GM12878 (cell line): Measurements from ENCODE around the gene PXDC1. TPM values are rescaled to one million over a fixed set of nuclear protein-coding genes. Genes with fewer than 3 reads are reported as not detected.

Source experiments
- ATAC-seq: fragments of 200-7000 bp; cut with Tn5 transposase; 3 replicates; pipeline ENCODE4 v1.9.1; 2020; ENCODE audit warnings: mild to moderate bottlenecking, moderate library complexity
- BruUV-seq: library from RNA; stranded (reverse); fragments of 400-500 nt; replicated peaks from 2 replicates; lab custom pipeline; 2021; lab: Mats Ljungman, UMichigan
- CTCF ChIA-PET: fragments of 300-600 bp; sonication (Branson Sonifier 250); formaldehyde crosslinking; extraction: SDS; loops from one replicate; lab custom pipeline; 2021; ENCODE audit warnings: inconsistent platforms; lab: Yijun Ruan, JAX
- POLR2A ChIA-PET: fragments of 350-600 bp; formaldehyde crosslinking; extraction: SDS; loops from one replicate; lab custom pipeline; 2021; ENCODE audit warnings: inconsistent platforms; lab: Charles Lee
- RAD21 ChIA-PET: fragments of 300-600 bp; sonication (Branson Sonifier 250); formaldehyde crosslinking; loops from one replicate; lab custom pipeline; 2023; ENCODE audit warnings: antibody characterized with exemption; ENCODE audit not compliant: unreplicated experiment; lab: Charles Lee
- SMC1A ChIA-PET: fragments of 300-600 bp; sonication (Branson Sonifier 250); formaldehyde crosslinking; loops from one replicate; lab custom pipeline; 2023; ENCODE audit not compliant: unreplicated experiment, uncharacterized antibody; lab: Charles Lee
- DNase-seq: peaks from one replicate; pipeline ENCODE4 v3.0.0-alpha.2; 2011; ENCODE audit warnings: low read depth, low spot score
- FAIRE-seq: peaks from 3 replicates; lab custom pipeline; 2011; peaks lifted over from hg19 to GRCh38; lab: Jason Lieb, UNC
- H2AFZ ChIP-seq: 2 replicates; pipeline ENCODE4 v1.6.0; 2011; ENCODE audit warnings: low read depth, low read length, control low read depth; ENCODE audit not compliant: control insufficient read depth
- H3K27ac ChIP-seq: 2 replicates; pipeline ENCODE4 v1.5.1; 2011; ENCODE audit warnings: control low read depth; ENCODE audit not compliant: control insufficient read depth, insufficient read depth
- H3K27me3 ChIP-seq, 2 experiments: replicated peaks in 1 of 2; 2 replicates each; pipeline versions ENCODE4 v1.6.0 to v1.6.1; 2011; ENCODE audit warnings: low read length in 1 of 2; ENCODE audit not compliant: control insufficient read depth in 2 of 2, insufficient read depth in 2 of 2
- H3K36me3 ChIP-seq, 2 experiments: 2 replicates each; pipeline ENCODE4 v1.5.1; 2011; ENCODE audit warnings: low read length in 1 of 2; ENCODE audit not compliant: control insufficient read depth in 2 of 2, insufficient read depth in 2 of 2
- H3K4me1 ChIP-seq: 2 replicates; pipeline ENCODE4 v1.6.1; 2011; ENCODE audit warnings: mild to moderate bottlenecking, low read length, moderate library complexity, mixed read lengths; ENCODE audit not compliant: control insufficient read depth, insufficient read depth
- H3K4me2 ChIP-seq: 2 replicates; pipeline ENCODE4 v1.6.0; 2011; ENCODE audit warnings: control low read depth; ENCODE audit not compliant: control insufficient read depth, insufficient read depth
- H3K4me3 ChIP-seq: fragments of 200-600 bp; sonication (generic); 2 replicates; pipeline ENCODE4 v1.5.1; 2016
- H3K79me2 ChIP-seq: 2 replicates; pipeline ENCODE4 v1.6.0; 2011; ENCODE audit warnings: low read length; ENCODE audit not compliant: control insufficient read depth, insufficient read depth
- H3K9ac ChIP-seq: 2 replicates; pipeline ENCODE4 v1.8.0; 2011; ENCODE audit warnings: low read length, control low read depth, mixed read lengths; ENCODE audit not compliant: control insufficient read depth, insufficient read depth
- H3K9me3 ChIP-seq: replicated peaks from 3 replicates; pipeline ENCODE4 v1.5.1; 2011; ENCODE audit warnings: mild to moderate bottlenecking, low read length; ENCODE audit not compliant: control insufficient read depth, insufficient read depth
- H4K20me1 ChIP-seq: 2 replicates; pipeline ENCODE4 v1.6.0; 2011; ENCODE audit not compliant: control insufficient read depth, insufficient read depth
- ASH2L ChIP-seq: fragments of 300-600, 200-600 bp; sonication (generic); IDR thresholded peaks from 2 replicates; pipeline ENCODE4 v1.6.1; 2017; ENCODE audit warnings: low read depth, mild to moderate bottlenecking, borderline replicate concordance
- ATF7 ChIP-seq: fragments of 450-650 bp; IDR thresholded peaks from 2 replicates; pipeline ENCODE4 v1.6.1; 2016; ENCODE audit warnings: low read depth, mild to moderate bottlenecking
- BACH1 ChIP-seq: fragments of 450-650 bp; IDR thresholded peaks from 2 replicates; pipeline ENCODE4 v1.6.1; 2017; ENCODE audit warnings: mild to moderate bottlenecking, borderline replicate concordance
- EP300 ChIP-seq, 2 experiments: fragments of 150-350 bp in 1 of 2; IDR thresholded peaks; 2 replicates each; pipeline ENCODE4 v1.6.1; 2011 to 2012; ENCODE audit warnings: low read depth in 2 of 2, low read length in 2 of 2, borderline replicate concordance in 1 of 2, improper control_type of control experiment in 1 of 2, inconsistent platforms in 1 of 2; ENCODE audit not compliant: control insufficient read depth in 1 of 2
- GABPA ChIP-seq: IDR thresholded peaks from 2 replicates; pipeline ENCODE4 v1.6.1; 2014; ENCODE audit warnings: antibody characterized with exemption, low read depth, mild to moderate bottlenecking, inconsistent platforms
- HCFC1 ChIP-seq: fragments of 150-350 bp; IDR thresholded peaks from 2 replicates; pipeline ENCODE4 v1.6.1; 2014; ENCODE audit warnings: low read length
- NFXL1 ChIP-seq: fragments of 450-650 bp; IDR thresholded peaks from 2 replicates; pipeline ENCODE4 v1.6.1; 2017; ENCODE audit warnings: antibody characterized with exemption, mild to moderate bottlenecking, borderline replicate concordance
- SIN3A ChIP-seq: IDR thresholded peaks from 2 replicates; pipeline ENCODE4 v1.6.1; 2012; ENCODE audit warnings: low read depth, low read length, improper control_type of control experiment
- SIX5 ChIP-seq: IDR thresholded peaks from 2 replicates; pipeline ENCODE4 v1.6.1; 2011; ENCODE audit warnings: mild to moderate bottlenecking, low read depth, low read length, moderate library complexity; ENCODE audit not compliant: severe bottlenecking
- SUZ12 ChIP-seq: fragments of 200-600 bp; sonication (generic); IDR thresholded peaks from one replicate; pipeline ENCODE4 v1.6.1; 2018; ENCODE audit warnings: antibody characterized with exemption, mild to moderate bottlenecking; ENCODE audit not compliant: unreplicated experiment
- WGBS: methylation state at CpG from one replicate; pipeline ENCODE4 v1.1.6; 2016; ENCODE audit warnings: low lambda C conversion rate; ENCODE audit not compliant: insufficient replicate concordance, insufficient coverage; ENCODE audit errors: missing lambda C conversion rate; 5-methylcytosine and 5-hydroxymethylcytosine counted together
- in situ Hi-C: fragments of 300-500 bp; cut with MboI; formaldehyde crosslinking; loops from 9 replicates; pipeline ENCODE4 v1.14.3; 2018; ENCODE audit warnings: mixed read lengths
- intact Hi-C: fragments of 100-400 bp; cut with micrococcal nuclease; formaldehyde crosslinking; loops from one replicate; pipeline ENCODE4 v1.14.2; 2022; ENCODE audit not compliant: unreplicated experiment
- polyA plus RNA-seq, 11 experiments: library from polyadenylated mRNA; depleted of rRNA in 4 of 11; unstranded in 6 of 11; stranded (reverse) in 5 of 11; fragments of >200 nt; fragmentation: Nextera tagmentation in 4 of 11; fragmentation: Illumina TruSeq in 1 of 11; extraction: Ambion mirVana in 4 of 11; extraction: Trizol in 1 of 11; gene quantifications; 1 replicate in 1 of 11; 2 replicates in 10 of 11; pipeline versions ENCODE4 v1.2.1 to v1.2.3, GENCODE V29; 2011 to 2016; ENCODE audit warnings: inconsistent platforms in 2 of 11, missing spikeins in 2 of 11, low read depth in 1 of 11
- total RNA-seq, 4 experiments: library from RNA; depleted of rRNA in 3 of 4; stranded (reverse); fragments of >200 nt in 3 of 4; fragmentation: Illumina TruSeq in 1 of 4; extraction: Trizol in 1 of 4; gene quantifications; 2 replicates each; pipeline versions ENCODE4 v1.2.1 to v1.2.3, GENCODE V29; 2013 to 2021
- TF ChIP-seq, protein P1 (sequence below): fragments of 450-650 bp; IDR thresholded peaks from 2 replicates; pipeline ENCODE4 v1.6.1; 2016; ENCODE audit warnings: mild to moderate bottlenecking
- TF ChIP-seq, protein P2 (sequence below): IDR thresholded peaks from 2 replicates; pipeline ENCODE4 v1.6.1; 2012; ENCODE audit warnings: improper control_type of control experiment, low read depth, low read length; ENCODE audit not compliant: insufficient replicate concordance

Gene PXDC1
- total and polyA plus RNA-seq, 10 of the 15 experiments (the other 5 are each of a cell fraction or from before 2014, with no cell fraction given) = 0.03 to 0.72 (median 0.32) TPM; not detected in 2

DNA sequence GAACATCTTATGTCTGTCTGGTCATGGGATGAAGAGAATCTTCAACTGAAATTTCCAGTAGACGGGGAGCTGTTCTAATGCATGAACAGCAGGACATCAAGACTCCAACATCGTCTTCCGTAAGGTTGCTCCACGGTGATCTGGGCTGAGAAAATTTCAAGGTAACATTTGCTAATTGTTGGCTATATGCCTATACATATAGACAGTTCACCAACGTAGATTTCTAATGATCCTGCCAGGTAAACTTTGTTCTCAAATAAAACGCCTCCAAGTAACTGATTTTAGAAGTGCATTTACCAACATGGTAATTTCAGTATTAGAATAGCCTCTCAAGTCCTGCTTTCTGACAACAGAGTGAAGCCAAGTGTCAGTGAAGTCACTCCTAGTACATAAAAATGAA lies 11.3 kb upstream of the PXDC1 start:
- POLR2A ChIA-PET = no interaction called here
- CTCF ChIA-PET = no interaction called here
- WGBS = 47% methylated on average over 6 of the region's 6 CpGs
- RAD21 ChIA-PET = no interaction called here
- SMC1A ChIA-PET = no interaction called here
- no peak overlapping the region for H3K4me3 ChIP-seq
- no peaks in the 10 kb centered on the region for H3K36me3 ChIP-seq
- intact Hi-C loops = no loop called here
- H3K27ac ChIP-seq = no peak overlapping the region
- DNase-seq (no peak), ATAC-seq (no peak), FAIRE-seq (no peak)
- no peak overlapping the region for H3K4me2 ChIP-seq
- no peak overlapping the region for H3K9ac ChIP-seq
- in situ Hi-C loops = no loop called here
- H3K4me1 ChIP-seq = no peaks in the 10 kb centered on the region
- H2AFZ ChIP-seq = no peak overlapping the region
- no peaks in the 10 kb centered on the region for H3K9me3 ChIP-seq
- no peaks in the 10 kb centered on the region for H4K20me1 ChIP-seq
- no peaks in the 10 kb centered on the region for H3K79me2 ChIP-seq
- H3K27me3 ChIP-seq = no peaks in the 10 kb centered on the region; a peak in 1 of 4 replicates
- TF ChIP-seq ATF7 (no peak), NFXL1 (no peak), EP300 (IDR thresholded peaks at IDR 0.05; ENCODE audit: borderline replicate concordance in 1 of 2, control insufficient read depth in 1 of 2, low read depth in 2 of 2, low read length in 2 of 2) (no peak), GABPA (no peak)
- TF ChIP-seq, all 136 proteins: peak for 0
- no TSS peak for BruUV-seq

DNA sequence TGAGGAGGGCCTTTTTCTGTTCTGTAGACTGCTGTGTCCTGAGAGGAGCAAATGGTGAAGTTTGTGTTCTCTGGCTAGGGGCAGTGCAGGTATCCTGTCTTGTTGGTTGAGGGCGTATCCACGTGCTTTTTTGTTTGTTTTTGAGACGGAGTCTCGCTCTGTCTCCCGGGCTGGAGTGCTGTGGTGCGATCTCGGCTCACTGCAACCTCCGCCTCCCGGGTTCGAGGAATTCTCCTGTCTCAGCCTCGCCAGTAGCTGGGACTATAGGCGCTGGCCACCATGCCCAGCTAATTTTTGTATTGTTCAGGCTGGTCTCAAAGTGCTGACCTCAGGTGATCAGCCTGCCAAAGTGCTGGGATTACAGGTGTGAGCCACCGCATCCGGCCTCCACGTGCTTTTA lies 10.8 kb upstream of the PXDC1 start:
- RAD21 ChIA-PET = no interaction called here
- 66% methylated on average over 15 of the region's 15 CpGs for WGBS
- SMC1A ChIA-PET = no interaction called here
- in situ Hi-C loops (no loop called here), intact Hi-C loops (no loop called here)
- Histone ChIP-seq H3K4me3 (no peak overlapping the region), H3K4me2 (no peak overlapping the region), H4K20me1 (no peaks in the 10 kb centered on the region), H3K4me1 (no peaks in the 10 kb centered on the region), H3K9me3 (no peaks in the 10 kb centered on the region), H3K79me2 (no peaks in the 10 kb centered on the region), H2AFZ (no peak overlapping the region), H3K36me3 (no peaks in the 10 kb centered on the region), H3K9ac (no peak overlapping the region), H3K27ac (no peak overlapping the region), H3K27me3 (no peaks in the 10 kb centered on the region; a peak in 1 of 4 replicates)
- CTCF ChIA-PET = no interaction called here
- FAIRE-seq = no peak
- no TSS peak for BruUV-seq
- DNase-seq = no peak
- POLR2A ChIA-PET = no interaction called here
- ATAC-seq = no peak
- no peak for TF ChIP-seq SUZ12
- TF ChIP-seq, protein P1, sequence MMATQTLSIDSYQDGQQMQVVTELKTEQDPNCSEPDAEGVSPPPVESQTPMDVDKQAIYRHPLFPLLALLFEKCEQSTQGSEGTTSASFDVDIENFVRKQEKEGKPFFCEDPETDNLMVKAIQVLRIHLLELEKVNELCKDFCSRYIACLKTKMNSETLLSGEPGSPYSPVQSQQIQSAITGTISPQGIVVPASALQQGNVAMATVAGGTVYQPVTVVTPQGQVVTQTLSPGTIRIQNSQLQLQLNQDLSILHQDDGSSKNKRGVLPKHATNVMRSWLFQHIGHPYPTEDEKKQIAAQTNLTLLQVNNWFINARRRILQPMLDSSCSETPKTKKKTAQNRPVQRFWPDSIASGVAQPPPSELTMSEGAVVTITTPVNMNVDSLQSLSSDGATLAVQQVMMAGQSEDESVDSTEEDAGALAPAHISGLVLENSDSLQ = no peak
- TF ChIP-seq SIX5 = no peak
- TF ChIP-seq, protein P2, sequence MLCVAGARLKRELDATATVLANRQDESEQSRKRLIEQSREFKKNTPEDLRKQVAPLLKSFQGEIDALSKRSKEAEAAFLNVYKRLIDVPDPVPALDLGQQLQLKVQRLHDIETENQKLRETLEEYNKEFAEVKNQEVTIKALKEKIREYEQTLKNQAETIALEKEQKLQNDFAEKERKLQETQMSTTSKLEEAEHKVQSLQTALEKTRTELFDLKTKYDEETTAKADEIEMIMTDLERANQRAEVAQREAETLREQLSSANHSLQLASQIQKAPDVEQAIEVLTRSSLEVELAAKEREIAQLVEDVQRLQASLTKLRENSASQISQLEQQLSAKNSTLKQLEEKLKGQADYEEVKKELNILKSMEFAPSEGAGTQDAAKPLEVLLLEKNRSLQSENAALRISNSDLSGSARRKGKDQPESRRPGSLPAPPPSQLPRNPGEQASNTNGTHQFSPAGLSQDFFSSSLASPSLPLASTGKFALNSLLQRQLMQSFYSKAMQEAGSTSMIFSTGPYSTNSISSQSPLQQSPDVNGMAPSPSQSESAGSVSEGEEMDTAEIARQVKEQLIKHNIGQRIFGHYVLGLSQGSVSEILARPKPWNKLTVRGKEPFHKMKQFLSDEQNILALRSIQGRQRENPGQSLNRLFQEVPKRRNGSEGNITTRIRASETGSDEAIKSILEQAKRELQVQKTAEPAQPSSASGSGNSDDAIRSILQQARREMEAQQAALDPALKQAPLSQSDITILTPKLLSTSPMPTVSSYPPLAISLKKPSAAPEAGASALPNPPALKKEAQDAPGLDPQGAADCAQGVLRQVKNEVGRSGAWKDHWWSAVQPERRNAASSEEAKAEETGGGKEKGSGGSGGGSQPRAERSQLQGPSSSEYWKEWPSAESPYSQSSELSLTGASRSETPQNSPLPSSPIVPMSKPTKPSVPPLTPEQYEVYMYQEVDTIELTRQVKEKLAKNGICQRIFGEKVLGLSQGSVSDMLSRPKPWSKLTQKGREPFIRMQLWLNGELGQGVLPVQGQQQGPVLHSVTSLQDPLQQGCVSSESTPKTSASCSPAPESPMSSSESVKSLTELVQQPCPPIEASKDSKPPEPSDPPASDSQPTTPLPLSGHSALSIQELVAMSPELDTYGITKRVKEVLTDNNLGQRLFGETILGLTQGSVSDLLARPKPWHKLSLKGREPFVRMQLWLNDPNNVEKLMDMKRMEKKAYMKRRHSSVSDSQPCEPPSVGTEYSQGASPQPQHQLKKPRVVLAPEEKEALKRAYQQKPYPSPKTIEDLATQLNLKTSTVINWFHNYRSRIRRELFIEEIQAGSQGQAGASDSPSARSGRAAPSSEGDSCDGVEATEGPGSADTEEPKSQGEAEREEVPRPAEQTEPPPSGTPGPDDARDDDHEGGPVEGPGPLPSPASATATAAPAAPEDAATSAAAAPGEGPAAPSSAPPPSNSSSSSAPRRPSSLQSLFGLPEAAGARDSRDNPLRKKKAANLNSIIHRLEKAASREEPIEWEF = no peak
- no peak for TF ChIP-seq BACH1
- TF ChIP-seq HCFC1 = no peak
- TF ChIP-seq SIN3A = no peak
- TF ChIP-seq ASH2L = no peak
